CD4-positive, CD25-positive, alpha-beta regulatory T cell (primary cell): ENCODE results near the gene CENPP. TPM values are rescaled to one million over a fixed set of nuclear protein-coding genes. Genes with fewer than 3 reads are reported as not detected.
"Not testable (repeated sequence)": the region's sequence is repeated elsewhere in the genome, so short reads cannot be mapped to it uniquely, and the experiment has no call there.

ENCODE experiments used
- ATAC-seq, 2 donors: fragments of 150-1000 bp; cut with Tn5 transposase; one replicate each; pipeline ENCODE4 v1.10.0; 2021; ENCODE audit warnings: low read depth in 2 of 2, moderate number of reproducible peaks in 2 of 2, moderate library complexity in 1 of 2
- DNase-seq, 3 donors: peaks; one replicate each; pipeline versions ENCODE4 v3.0.0 to v3.0.0-alpha.2; 2012 to 2022; ENCODE audit warnings: mixed read lengths in 1 of 3
- H3K27ac ChIP-seq: one replicate; pipeline ENCODE4 v1.7.0; 2013; ENCODE audit warnings: mild to moderate bottlenecking, low read length; ENCODE audit not compliant: insufficient read depth, poor library complexity, severe bottlenecking
- H3K27me3 ChIP-seq: one replicate; pipeline ENCODE4 v1.7.0; 2013; ENCODE audit warnings: low read length; ENCODE audit not compliant: control insufficient read depth, insufficient read depth
- H3K36me3 ChIP-seq: one replicate; pipeline ENCODE4 v1.7.0; 2013; ENCODE audit warnings: mild to moderate bottlenecking, low read length, moderate library complexity; ENCODE audit not compliant: control insufficient read depth, insufficient read depth
- H3K4me1 ChIP-seq: 2 replicates; pipeline ENCODE4 v1.7.0; 2013; ENCODE audit warnings: mild to moderate bottlenecking, low read length; ENCODE audit not compliant: insufficient read depth, control insufficient read depth, poor library complexity, severe bottlenecking
- H3K4me3 ChIP-seq: one replicate; pipeline ENCODE4 v1.7.0; 2013; ENCODE audit warnings: low read depth, mild to moderate bottlenecking, low read length, moderate library complexity
- H3K9me3 ChIP-seq, 2 experiments: 1 replicate in 1 of 2; 2 replicates in 1 of 2; pipeline ENCODE4 v1.7.0; 2013; ENCODE audit warnings: low read length in 2 of 2, mild to moderate bottlenecking in 1 of 2, moderate library complexity in 1 of 2; ENCODE audit not compliant: control insufficient read depth in 2 of 2
- H3K27ac Mint-ChIP-seq, 3 donors: one replicate each; pipeline ENCODE4 v1.8.0; 2020 to 2022; ENCODE audit warnings: mild to moderate bottlenecking in 3 of 3, mixed read lengths in 3 of 3, moderate library complexity in 2 of 3
- H3K27me3 Mint-ChIP-seq: one replicate; pipeline ENCODE4 v1.8.0; 2022; ENCODE audit warnings: mild to moderate bottlenecking, mixed read lengths
- H3K36me3 Mint-ChIP-seq: one replicate; pipeline ENCODE4 v1.8.0; 2020; ENCODE audit warnings: mixed read lengths
- H3K4me1 Mint-ChIP-seq, 4 donors: one replicate each; pipeline ENCODE4 v1.8.0; 2020 to 2022; ENCODE audit warnings: mixed read lengths in 4 of 4, mild to moderate bottlenecking in 1 of 4
- H3K4me3 Mint-ChIP-seq, 4 donors: one replicate each; pipeline ENCODE4 v1.8.0; 2020 to 2022; ENCODE audit warnings: mild to moderate bottlenecking in 4 of 4, mixed read lengths in 4 of 4, moderate library complexity in 3 of 4
- H3K9me3 Mint-ChIP-seq, 7 donors: one replicate each; pipeline ENCODE4 v1.8.0; 2020 to 2022; ENCODE audit warnings: mixed read lengths in 7 of 7, mild to moderate bottlenecking in 3 of 7, moderate library complexity in 2 of 7
- polyA plus RNA-seq, 4 donors: library from polyadenylated mRNA; unstranded; fragments of 300-500 nt; fragmentation: Illumina TruSeq; gene quantifications; one replicate each; pipeline ENCODE4 v1.2.3, GENCODE V29; 2021
- total RNA-seq: library from RNA; stranded (reverse); gene quantifications from one replicate; pipeline ENCODE4 v1.2.3, GENCODE V29; 2022

The CENPP gene
- total and polyA plus RNA-seq, 5 donors from 2014 or later: 2.7 to 6.1 (median 4.4) TPM

DNA sequence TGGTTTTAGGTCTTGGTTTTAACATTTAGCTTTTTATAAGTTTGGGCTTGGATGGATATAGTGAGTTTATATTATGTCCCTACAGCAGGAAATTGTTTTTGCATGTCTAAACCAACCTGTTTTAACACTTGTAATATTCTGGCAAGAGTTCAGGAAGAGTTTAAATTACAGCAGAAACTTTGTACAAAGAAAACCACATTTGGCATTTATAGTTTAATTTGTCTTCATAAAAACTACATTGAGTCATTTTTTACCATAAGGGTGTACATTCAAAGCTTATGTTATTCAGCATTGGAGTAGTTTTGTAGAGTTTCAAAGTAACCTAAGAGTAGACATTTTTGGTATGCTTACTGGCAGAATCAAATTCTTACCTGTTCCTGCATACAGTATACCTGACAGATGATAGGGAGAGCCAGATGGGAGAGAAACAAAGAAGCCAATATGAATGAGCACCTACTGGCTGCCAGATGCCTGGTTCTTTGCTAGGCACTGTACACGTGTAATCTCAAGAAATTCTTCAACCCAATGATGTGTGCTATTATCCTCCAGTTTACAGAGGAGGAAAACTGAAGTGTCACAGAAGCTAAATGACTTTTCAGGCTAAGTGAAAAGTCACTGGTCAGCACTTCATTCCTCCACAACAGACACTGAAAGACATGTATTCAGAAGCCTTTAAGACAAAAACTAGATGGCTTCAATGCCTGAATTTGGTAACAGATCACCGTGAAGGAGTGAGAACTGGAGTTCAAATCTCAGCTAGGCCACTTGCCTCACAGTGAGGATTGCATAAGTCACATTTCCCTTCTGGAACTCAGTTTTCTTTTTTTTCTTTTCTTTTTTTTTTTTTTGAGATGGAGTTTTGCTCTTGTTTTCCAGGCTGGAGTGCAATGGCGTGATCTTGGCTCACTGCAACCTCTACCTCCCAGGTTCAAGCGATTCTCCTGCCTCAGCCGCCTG is 235.9 kb downstream of the CENPP start:
- no peak overlapping the region for H3K4me3 Mint-ChIP-seq
- ATAC-seq (no peak), DNase-seq (no peak)
- Histone ChIP-seq H3K27me3 (no peaks in the 10 kb centered on the region), H3K4me1 (no peaks in the 10 kb centered on the region), H3K9me3 (peaks cover 2 to 7% of the 10 kb centered on the region in 2 experiments), H3K36me3 (no peaks in the 10 kb centered on the region), H3K27ac (no peak overlapping the region), H3K4me3 (no peak overlapping the region)
- H3K9me3 Mint-ChIP-seq: peaks cover 0 to 6% (median 0%) of the 10 kb centered on the region in 7 donors
- no peak overlapping the region for H3K27ac Mint-ChIP-seq
- no peaks in the 10 kb centered on the region for H3K27me3 Mint-ChIP-seq
- H3K36me3 Mint-ChIP-seq: peaks cover 10% of the 10 kb centered on the region
- no peaks in the 10 kb centered on the region for H3K4me1 Mint-ChIP-seq

DNA sequence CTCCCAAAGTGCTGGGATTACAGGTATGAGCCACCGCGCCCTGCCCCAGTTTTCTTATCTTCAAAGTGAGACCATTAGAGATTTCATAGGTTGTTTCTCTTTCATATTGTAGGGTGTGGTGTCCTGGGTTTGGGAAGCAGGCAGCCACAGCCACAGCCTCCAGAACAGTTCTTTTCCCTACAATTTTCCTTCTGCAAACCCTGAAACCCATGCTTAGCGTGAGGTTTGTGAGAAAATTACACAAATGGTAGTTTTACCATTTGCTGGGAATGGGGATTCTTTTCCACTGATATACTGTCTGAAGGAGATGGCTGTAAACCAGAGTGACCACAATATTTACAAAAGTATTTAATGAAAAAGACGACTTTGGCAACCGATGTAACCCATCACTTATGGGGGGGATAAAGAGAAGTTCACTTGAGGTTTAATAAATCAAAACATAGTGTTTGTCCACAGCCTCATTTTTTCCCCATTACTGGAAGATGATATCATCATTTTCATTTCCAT is 236.8 kb downstream of the CENPP start:
- no peak overlapping the region for H3K4me3 Mint-ChIP-seq
- H3K27me3 ChIP-seq: no peaks in the 10 kb centered on the region
- no peaks in the 10 kb centered on the region for H3K4me1 ChIP-seq
- H3K27ac ChIP-seq: no peak overlapping the region
- ATAC-seq (no peak), DNase-seq (no peak)
- H3K9me3 Mint-ChIP-seq: peaks cover 0 to 10% (median 2%) of the 10 kb centered on the region in 7 donors
- peaks cover 2 to 7% of the 10 kb centered on the region in 2 experiments for H3K9me3 ChIP-seq
- peaks cover 11% of the 10 kb centered on the region for H3K36me3 Mint-ChIP-seq
- no peaks in the 10 kb centered on the region for H3K36me3 ChIP-seq
- H3K27ac Mint-ChIP-seq: no peak overlapping the region
- no peaks in the 10 kb centered on the region for H3K27me3 Mint-ChIP-seq
- no peak overlapping the region for H3K4me3 ChIP-seq
- no peaks in the 10 kb centered on the region for H3K4me1 Mint-ChIP-seq

DNA sequence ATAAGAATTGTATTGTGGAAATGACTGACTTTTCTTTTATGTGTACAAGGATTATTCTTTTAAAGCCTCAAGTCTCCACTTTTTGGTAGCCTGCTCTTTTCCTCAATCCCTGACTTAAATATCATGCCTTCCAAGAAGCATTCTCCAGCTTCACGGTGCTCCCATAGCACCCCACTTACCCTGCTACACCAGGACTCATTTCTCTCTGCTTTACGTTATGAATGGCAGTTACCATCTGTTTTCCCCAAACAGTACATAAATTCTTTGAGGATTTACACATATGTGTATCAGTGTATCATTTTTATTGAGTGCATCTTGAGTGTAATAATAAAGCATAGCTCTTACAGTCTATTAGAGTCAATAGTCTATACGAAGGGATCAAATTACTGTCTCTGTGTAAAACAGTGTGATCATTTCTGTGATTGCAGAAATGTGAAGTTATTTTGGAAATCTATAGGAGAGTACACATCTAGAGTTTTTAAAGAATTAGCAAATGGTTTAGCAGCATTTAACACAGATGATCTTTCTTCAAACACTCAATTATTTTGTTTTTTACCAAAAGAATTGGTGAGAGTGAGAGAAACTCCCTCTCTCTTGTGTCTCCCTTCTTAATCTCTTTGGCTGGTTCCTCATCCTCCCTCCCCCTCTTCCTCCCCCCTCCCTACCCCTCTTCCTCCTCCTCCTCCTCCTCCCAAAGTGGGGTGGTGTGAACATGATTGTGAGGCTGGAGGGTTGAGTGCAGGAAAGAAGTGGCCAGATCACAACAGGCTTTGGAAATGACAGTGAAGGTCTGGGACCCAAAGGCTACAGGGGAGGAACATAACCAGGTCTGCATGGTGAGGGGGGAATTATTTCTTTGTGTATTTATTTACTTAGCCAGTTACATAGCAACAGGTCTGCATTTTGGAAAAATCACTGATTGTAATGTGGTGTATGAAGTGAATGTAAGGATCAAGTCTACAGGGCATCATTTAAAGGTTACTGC is 237.7 kb downstream of the CENPP start:
- H3K27me3 Mint-ChIP-seq: no peaks in the 10 kb centered on the region
- no peaks in the 10 kb centered on the region for H3K4me1 Mint-ChIP-seq
- H3K4me3 ChIP-seq: no peak overlapping the region
- no peaks in the 10 kb centered on the region for H3K36me3 ChIP-seq
- DNase-seq: no peak
- no peak overlapping the region for H3K4me3 Mint-ChIP-seq
- H3K27ac Mint-ChIP-seq: no peak overlapping the region
- ATAC-seq: no peak
- peaks cover 8% of the 10 kb centered on the region for H3K36me3 Mint-ChIP-seq
- no peaks in the 10 kb centered on the region for H3K4me1 ChIP-seq
- H3K9me3 ChIP-seq: peaks cover 2 to 7% of the 10 kb centered on the region in 2 experiments
- peaks cover 0 to 10% (median 2%) of the 10 kb centered on the region in 7 donors for H3K9me3 Mint-ChIP-seq
- H3K27me3 ChIP-seq: no peaks in the 10 kb centered on the region
- no peak overlapping the region for H3K27ac ChIP-seq

DNA sequence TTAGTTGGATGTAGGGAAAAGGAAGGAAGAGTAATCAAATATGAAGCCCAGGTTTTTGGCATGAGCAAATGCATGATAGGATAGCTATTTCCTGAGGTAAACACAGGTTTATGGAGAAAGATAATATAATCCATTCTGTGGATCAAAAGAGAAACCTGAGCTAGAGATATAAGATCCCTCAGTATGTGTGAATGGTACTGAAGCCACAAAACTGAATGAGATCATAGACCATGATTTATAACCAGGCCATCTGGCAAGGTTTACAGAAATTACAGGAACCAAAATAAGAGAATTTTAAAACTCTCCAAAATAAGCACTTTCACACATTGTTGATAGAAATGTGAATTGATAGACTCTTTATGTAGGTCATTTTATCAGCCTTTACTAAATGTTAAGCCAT is 238.8 kb downstream of the CENPP start:
- H3K27ac Mint-ChIP-seq: no peak overlapping the region
- Histone ChIP-seq H3K36me3 (no peaks in the 10 kb centered on the region), H3K4me1 (no peaks in the 10 kb centered on the region), H3K27me3 (no peaks in the 10 kb centered on the region), H3K4me3 (no peak overlapping the region), H3K27ac (no peak overlapping the region), H3K9me3 (peaks cover 2 to 7% of the 10 kb centered on the region in 2 experiments)
- peaks cover 0 to 16% (median 4%) of the 10 kb centered on the region in 7 donors for H3K9me3 Mint-ChIP-seq
- ATAC-seq: no peak
- no peaks in the 10 kb centered on the region for H3K4me1 Mint-ChIP-seq
- H3K4me3 Mint-ChIP-seq: no peak overlapping the region
- no peaks in the 10 kb centered on the region for H3K27me3 Mint-ChIP-seq
- H3K36me3 Mint-ChIP-seq: peaks cover 8% of the 10 kb centered on the region
- no peak for DNase-seq

GRCh38 chr9:92564982-92565381 is 239.2 kb downstream of the CENPP start:
- Histone ChIP-seq H3K9me3 (peaks cover 2 to 7% of the 10 kb centered on the region in 2 experiments), H3K27ac (no peak overlapping the region), H3K4me1 (no peaks in the 10 kb centered on the region), H3K36me3 (no peaks in the 10 kb centered on the region), H3K27me3 (no peaks in the 10 kb centered on the region), H3K4me3 (no peak overlapping the region)
- no peaks in the 10 kb centered on the region for H3K4me1 Mint-ChIP-seq
- DNase-seq (no peak), ATAC-seq (no peak)
- H3K27me3 Mint-ChIP-seq: no peaks in the 10 kb centered on the region
- H3K27ac Mint-ChIP-seq: no peak overlapping the region
- peaks cover 8% of the 10 kb centered on the region for H3K36me3 Mint-ChIP-seq
- peaks cover 0 to 17% (median 4%) of the 10 kb centered on the region in 7 donors for H3K9me3 Mint-ChIP-seq
- H3K4me3 Mint-ChIP-seq: no peak overlapping the region

DNA sequence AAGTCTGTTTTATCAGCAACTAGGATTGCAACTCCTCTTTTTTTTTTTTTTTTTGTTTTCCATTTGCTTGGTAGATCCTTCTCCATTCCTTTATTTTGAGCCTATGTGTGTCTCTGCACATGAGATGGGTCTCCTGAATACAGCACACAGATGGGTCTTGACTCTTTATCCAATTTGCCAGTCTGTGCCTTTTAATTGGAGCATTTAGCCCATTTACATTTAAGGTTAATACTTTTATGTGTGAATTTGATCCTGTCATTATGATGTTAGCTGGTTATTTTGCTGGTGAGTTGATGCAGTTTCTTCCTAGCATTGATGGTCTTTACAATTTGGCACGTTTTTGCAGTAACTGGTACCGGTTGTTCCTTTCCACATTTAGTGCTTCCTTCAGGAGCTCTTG is 246.1 kb downstream of the CENPP start:
- not testable (repeated sequence) for H3K36me3 ChIP-seq, DNase-seq, H3K27me3 Mint-ChIP-seq, H3K4me1 Mint-ChIP-seq, ATAC-seq, H3K27me3 ChIP-seq, H3K27ac Mint-ChIP-seq, H3K4me1 ChIP-seq, H3K4me3 ChIP-seq, H3K9me3 ChIP-seq, H3K27ac ChIP-seq, H3K36me3 Mint-ChIP-seq, H3K4me3 Mint-ChIP-seq
- peaks cover 0 to 20% (median 5%) of the 10 kb centered on the region in 7 donors for H3K9me3 Mint-ChIP-seq

DNA sequence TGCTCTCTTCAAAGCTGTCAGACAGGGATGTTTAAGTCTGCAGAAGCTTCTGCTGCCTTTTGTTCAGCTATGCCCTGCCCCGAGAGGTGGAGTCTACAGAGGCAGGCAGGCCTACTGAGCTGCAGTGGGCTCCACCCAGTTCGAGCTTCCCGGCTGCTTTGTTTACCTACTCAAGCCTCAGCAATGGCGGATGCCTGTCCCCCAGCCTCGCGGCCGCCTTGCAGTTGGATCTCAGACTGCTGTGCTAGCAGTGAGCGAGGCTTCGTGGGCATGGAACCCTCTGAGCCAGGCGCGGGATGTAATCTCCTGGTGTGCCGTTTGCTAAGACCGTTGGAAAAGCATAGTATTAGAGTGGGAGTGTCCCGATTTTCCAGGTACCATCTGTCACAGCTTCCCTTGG is 247.9 kb downstream of the CENPP start:
- not testable (repeated sequence) for H3K36me3 Mint-ChIP-seq, DNase-seq, H3K9me3 ChIP-seq, H3K27me3 Mint-ChIP-seq, H3K4me3 Mint-ChIP-seq, H3K27ac ChIP-seq, H3K36me3 ChIP-seq, H3K4me1 Mint-ChIP-seq, H3K27ac Mint-ChIP-seq, H3K4me3 ChIP-seq, H3K4me1 ChIP-seq, H3K27me3 ChIP-seq, ATAC-seq
- H3K9me3 Mint-ChIP-seq: peaks cover 0 to 18% (median 4%) of the 10 kb centered on the region in 7 donors
